H9 (cell line): ENCODE results near the gene SPTBN4. TPM values are rescaled to one million over a fixed set of nuclear protein-coding genes. Genes with fewer than 3 reads are reported as not detected.

Experiments used
- DNase-seq: peaks from one replicate; pipeline ENCODE4 v3.0.0-alpha.2; 2017
- H2AFZ ChIP-seq: one replicate; pipeline ENCODE4 v1.6.1; 2013; ENCODE audit warnings: mild to moderate bottlenecking, low read length, control low read depth, moderate library complexity
- H2AK5ac ChIP-seq: 2 replicates; pipeline ENCODE4 v1.6.1; 2013; ENCODE audit warnings: low read length, control low read depth, mixed read lengths; ENCODE audit not compliant: insufficient read length
- H2BK120ac ChIP-seq: one replicate; pipeline ENCODE4 v1.6.1; 2013; ENCODE audit warnings: low read depth, mild to moderate bottlenecking, low read length, control low read depth, inconsistent platforms; ENCODE audit not compliant: poor library complexity, severe bottlenecking
- H2BK12ac ChIP-seq: 2 replicates; pipeline ENCODE4 v1.6.1; 2013; ENCODE audit warnings: low read length, control low read depth, mixed read lengths, low read depth; ENCODE audit not compliant: insufficient read length
- H2BK15ac ChIP-seq: 2 replicates; pipeline ENCODE4 v1.6.1; 2013; ENCODE audit warnings: low read depth, low read length, control low read depth
- H2BK20ac ChIP-seq: one replicate; pipeline ENCODE4 v1.6.1; 2013; ENCODE audit warnings: low read depth, mild to moderate bottlenecking, low read length, control low read depth, inconsistent platforms; ENCODE audit not compliant: poor library complexity, severe bottlenecking
- H2BK5ac ChIP-seq: 2 replicates; pipeline ENCODE4 v1.6.1; 2013; ENCODE audit warnings: low read length, control low read depth, mixed read lengths; ENCODE audit not compliant: insufficient read length
- H3K14ac ChIP-seq: 2 replicates; pipeline ENCODE4 v1.6.1; 2013; ENCODE audit warnings: low read length, control low read depth; ENCODE audit not compliant: insufficient read depth
- H3K18ac ChIP-seq: 2 replicates; pipeline ENCODE4 v1.6.1; 2013; ENCODE audit warnings: low read depth, mild to moderate bottlenecking, mixed read lengths, low read length, control low read depth; ENCODE audit not compliant: insufficient read length
- H3K23ac ChIP-seq: 2 replicates; pipeline ENCODE4 v1.6.1; 2013; ENCODE audit warnings: low read length, control low read depth, mixed read lengths, low read depth; ENCODE audit not compliant: insufficient read length
- H3K23me2 ChIP-seq: 2 replicates; pipeline ENCODE4 v1.6.1; 2013; ENCODE audit warnings: low read depth, mild to moderate bottlenecking, mixed read lengths, low read length, control low read depth; ENCODE audit not compliant: insufficient read length, poor library complexity, severe bottlenecking
- H3K27ac ChIP-seq: 2 replicates; pipeline ENCODE4 v1.5.1; 2013; ENCODE audit warnings: low read length, control low read depth, mixed read lengths, low read depth; ENCODE audit not compliant: insufficient read length
- H3K27me3 ChIP-seq: 2 replicates; pipeline ENCODE4 v1.6.1; 2013; ENCODE audit warnings: low read length, control low read depth, inconsistent platforms; ENCODE audit not compliant: insufficient read depth
- H3K4ac ChIP-seq: 2 replicates; pipeline ENCODE4 v1.6.1; 2013; ENCODE audit warnings: low read depth, mild to moderate bottlenecking, control low read depth, inconsistent platforms, low read length, moderate library complexity
- H3K4me1 ChIP-seq: 2 replicates; pipeline ENCODE4 v1.6.1; 2013; ENCODE audit warnings: low read length, control low read depth, inconsistent platforms; ENCODE audit not compliant: insufficient read depth
- H3K4me2 ChIP-seq: 2 replicates; pipeline ENCODE4 v1.6.1; 2013; ENCODE audit warnings: low read length, control low read depth, mixed read lengths; ENCODE audit not compliant: insufficient read length, insufficient read depth
- H3K56ac ChIP-seq: 2 replicates; pipeline ENCODE4 v1.6.1; 2013; ENCODE audit warnings: low read depth, mild to moderate bottlenecking, mixed read lengths, low read length, control low read depth; ENCODE audit not compliant: insufficient read length
- H3K79me1 ChIP-seq: 2 replicates; pipeline ENCODE4 v1.6.1; 2013; ENCODE audit warnings: low read depth, mild to moderate bottlenecking, moderate library complexity, low read length, control low read depth, inconsistent platforms; ENCODE audit not compliant: insufficient read depth, poor library complexity, severe bottlenecking
- H3K79me2 ChIP-seq: 2 replicates; pipeline ENCODE4 v1.6.1; 2013; ENCODE audit warnings: low read length, control low read depth, inconsistent platforms; ENCODE audit not compliant: insufficient read depth
- H3K9ac ChIP-seq: 2 replicates; pipeline ENCODE4 v1.6.1; 2013; ENCODE audit warnings: low read length, control low read depth, mixed read lengths; ENCODE audit not compliant: insufficient read length; ENCODE audit errors: extremely low read depth
- H3K9me3 ChIP-seq: one replicate; pipeline ENCODE4 v1.6.1; 2013; ENCODE audit warnings: low read depth, low read length, inconsistent platforms; ENCODE audit not compliant: control insufficient read depth
- H3T11ph ChIP-seq: one replicate; pipeline ENCODE4 v1.6.1; 2013; ENCODE audit warnings: mild to moderate bottlenecking, low read length, control low read depth, inconsistent platforms
- H4K20me1 ChIP-seq: one replicate; pipeline ENCODE4 v1.6.1; 2013; ENCODE audit not compliant: control insufficient read depth, insufficient read length, insufficient read depth
- H4K5ac ChIP-seq: 2 replicates; pipeline ENCODE4 v1.6.1; 2013; ENCODE audit warnings: low read depth, mild to moderate bottlenecking, mixed read lengths, low read length, control low read depth; ENCODE audit not compliant: insufficient read length
- H4K8ac ChIP-seq: replicated peaks from 2 replicates; pipeline ENCODE4 v1.6.1; 2013; ENCODE audit warnings: low read length, control low read depth, mixed read lengths, low read depth; ENCODE audit not compliant: insufficient read length
- H4K91ac ChIP-seq: 2 replicates; pipeline ENCODE4 v1.6.1; 2013; ENCODE audit warnings: low read depth, mild to moderate bottlenecking, moderate library complexity, mixed read lengths, low read length, control low read depth; ENCODE audit not compliant: insufficient read length
- H3K27ac Mint-ChIP-seq, 3 experiments: 2 replicates in 2 of 3; 3 replicates in 1 of 3; pipeline ENCODE4 v1.8.0; 2020 to 2021; ENCODE audit warnings: mixed read lengths in 3 of 3, mild to moderate bottlenecking in 1 of 3, moderate library complexity in 1 of 3
- H3K27me3 Mint-ChIP-seq: 2 replicates; pipeline ENCODE4 v1.8.0; 2021; ENCODE audit warnings: low read depth, mild to moderate bottlenecking, moderate library complexity, mixed read lengths
- H3K36me3 Mint-ChIP-seq, 3 experiments: 2 replicates in 2 of 3; 3 replicates in 1 of 3; pipeline ENCODE4 v1.8.0; 2020 to 2021; ENCODE audit warnings: low read depth in 3 of 3, mixed read lengths in 3 of 3; ENCODE audit not compliant: insufficient read depth in 1 of 3
- H3K4me1 Mint-ChIP-seq, 2 experiments: 2 replicates each; pipeline ENCODE4 v1.8.0; 2020; ENCODE audit warnings: mixed read lengths in 2 of 2
- H3K4me3 Mint-ChIP-seq, 2 experiments: 2 replicates in 1 of 2; 3 replicates in 1 of 2; pipeline ENCODE4 v1.8.0; 2020 to 2021; ENCODE audit warnings: mild to moderate bottlenecking in 2 of 2, mixed read lengths in 2 of 2, moderate library complexity in 1 of 2
- H3K9me3 Mint-ChIP-seq, 2 experiments: 2 replicates in 1 of 2; 3 replicates in 1 of 2; pipeline ENCODE4 v1.8.0; 2020; ENCODE audit warnings: mild to moderate bottlenecking in 2 of 2, mixed read lengths in 2 of 2, moderate library complexity in 1 of 2
- CTCF ChIP-seq: fragments of 200-600 bp; sonication (generic); conservative IDR thresholded peaks from 3 replicates; pipeline ENCODE4 v1.8.0; 2021; ENCODE audit warnings: antibody characterized with exemption, mild to moderate bottlenecking
- WGBS: extraction: QIAGEN DNeasy Blood & Tissue Kit; methylation state at CpG from one replicate; pipeline ENCODE4 v1.1.7; 2013; ENCODE audit warnings: missing lambda C conversion rate, low lambda C conversion rate, mixed read lengths; ENCODE audit not compliant: insufficient read length; ENCODE audit errors: extremely low coverage; 5-methylcytosine and 5-hydroxymethylcytosine counted together
- total RNA-seq: library from RNA; stranded (reverse); gene quantifications from 2 replicates; pipeline ENCODE4 v1.2.1, GENCODE V29; 2021

Gene SPTBN4
- total RNA-seq, 1 experiment from 2014 or later: 2.9 TPM

GRCh38 chr19:40621283-40621682, 154.5 kb downstream of the SPTBN4 start:
- Histone ChIP-seq H4K5ac (no peak overlapping the region), H3K79me2 (no peaks in the 10 kb centered on the region), H3K27me3 (no peaks in the 10 kb centered on the region), H2BK15ac (no peak overlapping the region), H3K18ac (no peak overlapping the region), H3K4me1 (no peaks in the 10 kb centered on the region), H3K56ac (no peak overlapping the region), H4K20me1 (no peaks in the 10 kb centered on the region), H3K9me3 (no peaks in the 10 kb centered on the region), H3K23me2 (no peaks in the 10 kb centered on the region), H3K4ac (no peak overlapping the region), H3K9ac (no peak overlapping the region), H2AK5ac (no peak overlapping the region), H3K14ac (no peak overlapping the region), H4K91ac (no peak overlapping the region), H3K23ac (no peak overlapping the region), H2BK12ac (no peak overlapping the region), H3K4me2 (no peak overlapping the region), H2BK20ac (no peak overlapping the region), H3K79me1 (no peaks in the 10 kb centered on the region), H2AFZ (no peak overlapping the region), H4K8ac (no peak overlapping the region), H2BK120ac (no peak overlapping the region), H3K27ac (no peak overlapping the region), H2BK5ac (no peak overlapping the region), H3T11ph (no peak overlapping the region)
- H3K9me3 Mint-ChIP-seq: peaks cover 0 to 3% of the 10 kb centered on the region in 2 experiments; a peak in 3 of 5 replicates
- no peak for DNase-seq
- peaks cover 16 to 23% of the 10 kb centered on the region in 2 experiments for H3K4me1 Mint-ChIP-seq
- H3K36me3 Mint-ChIP-seq: peaks cover 37 to 76% (median 63%) of the 10 kb centered on the region in 3 experiments; a peak in 6 of 7 replicates
- H3K4me3 Mint-ChIP-seq: no peak overlapping the region
- no peak for TF ChIP-seq CTCF
- H3K27me3 Mint-ChIP-seq: no peaks in the 10 kb centered on the region; the same call in 1 of the 2 replicates
- no CpG with 5 or more reads among the region's 2 CpGs for WGBS
- H3K27ac Mint-ChIP-seq: no peak overlapping the region
